PC-9 (cell line): ENCODE data around the gene VEGFD.

Experiments used
- CTCF ChIP-seq: fragments of 200-600 bp; sonication (generic); conservative IDR thresholded peaks from 2 replicates; pipeline ENCODE4 v1.6.1; 2017; ENCODE audit warnings: mixed run types, antibody characterized with exemption, mild to moderate bottlenecking, moderate library complexity
- EZH2 ChIP-seq: fragments of 200-600 bp; sonication (generic); IDR thresholded peaks from 2 replicates; pipeline ENCODE4 v1.8.0; 2017; ENCODE audit warnings: antibody characterized with exemption, low read depth

GRCh38 chrX:15328131-15328530 lies 56.1 kb downstream of the VEGFD start:
- no peak for TF ChIP-seq CTCF
- no peak for TF ChIP-seq EZH2
